ENCODE measurements around the gene LDLRAD4. TPM values are rescaled to one million over a fixed set of nuclear protein-coding genes. Genes with fewer than 3 reads are reported as not detected.

The LDLRAD4 gene
- total and polyA plus RNA-seq, 2 experiments from 2014 or later = 0.73 to 1.9 TPM

GRCh38 chr18:13616041-13616440 is 397.5 kb downstream of the LDLRAD4 start:
- Histone ChIP-seq H3K4me2 (no peak overlapping the region), H3K79me2 (replicated peaks; ENCODE audit: insufficient read depth) (no peaks in the 10 kb centered on the region), H4K20me1 (replicated peaks; ENCODE audit: insufficient read depth) (no peaks in the 10 kb centered on the region), H3K9me2 (ENCODE audit: insufficient read depth) (no peaks in the 10 kb centered on the region), H3K36me3 (ENCODE audit: insufficient read depth) (no peaks in the 10 kb centered on the region), H3K4me1 (ENCODE audit: insufficient read depth) (peaks cover 6% of the 10 kb centered on the region), H2AFZ (no peak overlapping the region), H3K27me3 (ENCODE audit: insufficient read depth) (no peaks in the 10 kb centered on the region), H3K27ac (ENCODE audit: low read depth) (no peak overlapping the region), H3F3A (replicated peaks; ENCODE audit: low read depth) (no peaks in the 10 kb centered on the region), H3K4me3 (no peak overlapping the region)
- no peak for ATAC-seq
- Mint-ChIP-seq H3K9me3 (no peaks in the 10 kb centered on the region), H3K4me3 (no peak overlapping the region), H3K27me3 (ENCODE audit: insufficient read depth, low read depth, poor library complexity) (peaks cover 27% of the 10 kb centered on the region), H3K36me3 (ENCODE audit: low read depth) (no peaks in the 10 kb centered on the region), H3K27ac (no peak overlapping the region), H3K4me1 (peaks cover 18% of the 10 kb centered on the region)
- TF ChIP-seq, protein P1, sequence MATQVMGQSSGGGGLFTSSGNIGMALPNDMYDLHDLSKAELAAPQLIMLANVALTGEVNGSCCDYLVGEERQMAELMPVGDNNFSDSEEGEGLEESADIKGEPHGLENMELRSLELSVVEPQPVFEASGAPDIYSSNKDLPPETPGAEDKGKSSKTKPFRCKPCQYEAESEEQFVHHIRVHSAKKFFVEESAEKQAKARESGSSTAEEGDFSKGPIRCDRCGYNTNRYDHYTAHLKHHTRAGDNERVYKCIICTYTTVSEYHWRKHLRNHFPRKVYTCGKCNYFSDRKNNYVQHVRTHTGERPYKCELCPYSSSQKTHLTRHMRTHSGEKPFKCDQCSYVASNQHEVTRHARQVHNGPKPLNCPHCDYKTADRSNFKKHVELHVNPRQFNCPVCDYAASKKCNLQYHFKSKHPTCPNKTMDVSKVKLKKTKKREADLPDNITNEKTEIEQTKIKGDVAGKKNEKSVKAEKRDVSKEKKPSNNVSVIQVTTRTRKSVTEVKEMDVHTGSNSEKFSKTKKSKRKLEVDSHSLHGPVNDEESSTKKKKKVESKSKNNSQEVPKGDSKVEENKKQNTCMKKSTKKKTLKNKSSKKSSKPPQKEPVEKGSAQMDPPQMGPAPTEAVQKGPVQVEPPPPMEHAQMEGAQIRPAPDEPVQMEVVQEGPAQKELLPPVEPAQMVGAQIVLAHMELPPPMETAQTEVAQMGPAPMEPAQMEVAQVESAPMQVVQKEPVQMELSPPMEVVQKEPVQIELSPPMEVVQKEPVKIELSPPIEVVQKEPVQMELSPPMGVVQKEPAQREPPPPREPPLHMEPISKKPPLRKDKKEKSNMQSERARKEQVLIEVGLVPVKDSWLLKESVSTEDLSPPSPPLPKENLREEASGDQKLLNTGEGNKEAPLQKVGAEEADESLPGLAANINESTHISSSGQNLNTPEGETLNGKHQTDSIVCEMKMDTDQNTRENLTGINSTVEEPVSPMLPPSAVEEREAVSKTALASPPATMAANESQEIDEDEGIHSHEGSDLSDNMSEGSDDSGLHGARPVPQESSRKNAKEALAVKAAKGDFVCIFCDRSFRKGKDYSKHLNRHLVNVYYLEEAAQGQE (IDR thresholded peaks at IDR 0.05; ENCODE audit: unreplicated experiment) = no peak
- TF ChIP-seq STAT1 (IDR thresholded peaks at IDR 0.05; ENCODE audit: unreplicated experiment) = no peak
- TF ChIP-seq EZH2 (IDR thresholded peaks at IDR 0.05; ENCODE audit: low read depth, unreplicated experiment) = no peak
- TF ChIP-seq CREB1 (CRISPR knock-in tag; IDR thresholded peaks at IDR 0.05; ENCODE audit: low read depth) = no peak
- no peak for TF ChIP-seq POLR2AphosphoS5 (IDR thresholded peaks at IDR 0.05; ENCODE audit: low read depth)
- no peak for TF ChIP-seq CTCF (conservative IDR thresholded peaks at IDR 0.05; ENCODE audit: low read depth in 2 of 2)
- TF ChIP-seq ZNF114 (CRISPR knock-in tag; IDR thresholded peaks at IDR 0.05) = no peak
- TF ChIP-seq JUNB (IDR thresholded peaks at IDR 0.05; ENCODE audit: unreplicated experiment) = no peak
- no peak for TF ChIP-seq ZNF331 (CRISPR knock-in tag; IDR thresholded peaks at IDR 0.05; ENCODE audit: low read depth)
- TF ChIP-seq, protein P2, sequence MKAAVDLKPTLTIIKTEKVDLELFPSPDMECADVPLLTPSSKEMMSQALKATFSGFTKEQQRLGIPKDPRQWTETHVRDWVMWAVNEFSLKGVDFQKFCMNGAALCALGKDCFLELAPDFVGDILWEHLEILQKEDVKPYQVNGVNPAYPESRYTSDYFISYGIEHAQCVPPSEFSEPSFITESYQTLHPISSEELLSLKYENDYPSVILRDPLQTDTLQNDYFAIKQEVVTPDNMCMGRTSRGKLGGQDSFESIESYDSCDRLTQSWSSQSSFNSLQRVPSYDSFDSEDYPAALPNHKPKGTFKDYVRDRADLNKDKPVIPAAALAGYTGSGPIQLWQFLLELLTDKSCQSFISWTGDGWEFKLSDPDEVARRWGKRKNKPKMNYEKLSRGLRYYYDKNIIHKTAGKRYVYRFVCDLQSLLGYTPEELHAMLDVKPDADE (IDR thresholded peaks at IDR 0.05) = no peak
- no peak for TF ChIP-seq NANOG (IDR thresholded peaks at IDR 0.05; ENCODE audit: borderline replicate concordance)
- no peak for TF ChIP-seq EZH2phosphoT487 (IDR thresholded peaks at IDR 0.05; ENCODE audit: unreplicated experiment)
- no peak for TF ChIP-seq ZNF462 (CRISPR knock-in tag; IDR thresholded peaks at IDR 0.05)
- DNase-seq (ENCODE audit: low spot score) = no peak

All from GM23338 (cell line).